Mucosa of descending colon (tissue), 3 donors: ENCODE results near the gene ITFG1. TPM values are rescaled to one million over a fixed set of nuclear protein-coding genes. Genes with fewer than 3 reads are reported as not detected.

Source experiments
- ATAC-seq: fragments of 200-7000 bp; cut with Tn5 transposase; one replicate; pipeline ENCODE4 v1.9.1; 2020; ENCODE audit warnings: mild to moderate bottlenecking, moderate library complexity
- DNase-seq, 3 donors: peaks; one replicate each; pipeline ENCODE4 v3.0.0-alpha.2; 2020
- H3K36me3 ChIP-seq: fragments of 200-600 bp; one replicate; pipeline ENCODE4 v1.8.0; 2021; ENCODE audit warnings: low read depth, mild to moderate bottlenecking
- H3K4me1 ChIP-seq: fragments of 200-600 bp; one replicate; pipeline ENCODE4 v1.8.0; 2021; ENCODE audit warnings: low read depth, mild to moderate bottlenecking
- H3K4me3 ChIP-seq: fragments of 200-600 bp; one replicate; pipeline ENCODE4 v1.8.0; 2021; ENCODE audit warnings: mild to moderate bottlenecking
- H3K9me3 ChIP-seq: fragments of 200-600 bp; one replicate; pipeline ENCODE4 v1.8.0; 2021; ENCODE audit warnings: mild to moderate bottlenecking
- intact Hi-C, 2 donors: fragments of 100-400 bp; cut with DNase I in 1 of 2; cut with micrococcal nuclease in 1 of 2; formaldehyde crosslinking; loops; one replicate each; pipeline versions ENCODE4 v1.11.0 to v1.11.1; 2022; cut with DNase I, micrococcal nuclease
- total RNA-seq, 3 donors: library from RNA; stranded (reverse); fragmentation: NEBNext Ultra II Directional in 2 of 3; extraction: Animal tissue kit (Norgen Biotek cat#: 25700) in 2 of 3; gene quantifications; one replicate each; pipeline versions ENCODE4 v1.2.1 to v1.2.4, GENCODE V29; 2021 to 2023
- TF ChIP-seq, protein P1 (sequence below): fragments of 200-600 bp; IDR thresholded peaks from one replicate; pipeline ENCODE4 v1.8.0; 2022; ENCODE audit warnings: antibody characterized with exemption, mild to moderate bottlenecking
- donor health status: DM: no; HTN: no; CAD: no; lungs with moderate emphysema.
- donor health status: DM: no; HTN: no; CAD: no.
- donor health status: DM: no; HTN: yes; CAD: no.

Gene ITFG1
- total RNA-seq, 3 donors from 2014 or later, result 53.7 to 82.7 (median 73.9) TPM

DNA sequence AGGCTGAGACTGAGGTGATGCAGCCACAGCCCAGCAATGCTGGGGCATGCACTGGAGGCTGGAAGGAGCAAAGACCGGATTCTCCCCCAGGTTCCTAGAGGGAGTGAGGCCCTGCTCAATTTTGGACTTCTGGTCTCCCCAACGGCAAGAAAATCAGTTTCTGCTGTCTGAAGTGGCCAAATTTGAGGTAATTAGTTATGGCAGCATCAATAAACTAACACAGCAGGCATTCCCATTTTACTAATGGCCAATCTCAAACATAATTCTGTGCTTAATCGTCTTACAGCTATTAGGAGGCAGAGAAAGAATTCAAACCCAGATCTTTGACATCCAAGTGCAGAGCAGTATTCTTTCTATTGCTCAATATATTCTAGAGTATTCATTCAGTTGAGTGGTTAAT is 333.3 kb downstream of the ITFG1 start:
- Histone ChIP-seq H3K36me3 (no peaks in the 10 kb centered on the region), H3K9me3 (no peaks in the 10 kb centered on the region), H3K4me1 (no peaks in the 10 kb centered on the region), H3K4me3 (no peak overlapping the region)
- ATAC-seq (no peak), DNase-seq (no peak)
- intact Hi-C loops, result no loop called here
- TF ChIP-seq, protein P1, sequence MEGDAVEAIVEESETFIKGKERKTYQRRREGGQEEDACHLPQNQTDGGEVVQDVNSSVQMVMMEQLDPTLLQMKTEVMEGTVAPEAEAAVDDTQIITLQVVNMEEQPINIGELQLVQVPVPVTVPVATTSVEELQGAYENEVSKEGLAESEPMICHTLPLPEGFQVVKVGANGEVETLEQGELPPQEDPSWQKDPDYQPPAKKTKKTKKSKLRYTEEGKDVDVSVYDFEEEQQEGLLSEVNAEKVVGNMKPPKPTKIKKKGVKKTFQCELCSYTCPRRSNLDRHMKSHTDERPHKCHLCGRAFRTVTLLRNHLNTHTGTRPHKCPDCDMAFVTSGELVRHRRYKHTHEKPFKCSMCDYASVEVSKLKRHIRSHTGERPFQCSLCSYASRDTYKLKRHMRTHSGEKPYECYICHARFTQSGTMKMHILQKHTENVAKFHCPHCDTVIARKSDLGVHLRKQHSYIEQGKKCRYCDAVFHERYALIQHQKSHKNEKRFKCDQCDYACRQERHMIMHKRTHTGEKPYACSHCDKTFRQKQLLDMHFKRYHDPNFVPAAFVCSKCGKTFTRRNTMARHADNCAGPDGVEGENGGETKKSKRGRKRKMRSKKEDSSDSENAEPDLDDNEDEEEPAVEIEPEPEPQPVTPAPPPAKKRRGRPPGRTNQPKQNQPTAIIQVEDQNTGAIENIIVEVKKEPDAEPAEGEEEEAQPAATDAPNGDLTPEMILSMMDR, result no peak

DNA sequence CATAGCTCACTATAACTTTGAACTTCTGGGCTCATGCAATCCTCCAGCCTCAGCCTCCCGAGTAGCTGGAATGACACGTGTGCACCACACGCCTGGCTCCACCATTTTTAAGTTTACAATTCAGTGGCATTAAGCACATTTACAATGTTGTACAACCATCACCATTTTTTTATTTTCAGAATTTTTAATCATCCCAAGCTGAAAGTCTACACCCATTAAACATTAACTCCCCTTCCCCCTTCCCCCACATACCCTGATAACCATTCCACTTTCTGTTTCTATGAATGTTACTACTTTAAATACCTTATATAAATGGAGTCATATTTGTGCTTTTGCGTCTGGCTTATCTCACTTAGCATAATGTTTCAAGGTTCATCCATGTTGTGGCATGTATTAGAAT is 335.1 kb downstream of the ITFG1 start:
- no peak for ATAC-seq
- no peaks in the 10 kb centered on the region for H3K4me1 ChIP-seq
- no peak overlapping the region for H3K4me3 ChIP-seq
- TF ChIP-seq, protein P1, result no peak
- H3K36me3 ChIP-seq, result no peaks in the 10 kb centered on the region
- DNase-seq, result no peak
- no peaks in the 10 kb centered on the region for H3K9me3 ChIP-seq
- intact Hi-C loops, result no loop called here

DNA sequence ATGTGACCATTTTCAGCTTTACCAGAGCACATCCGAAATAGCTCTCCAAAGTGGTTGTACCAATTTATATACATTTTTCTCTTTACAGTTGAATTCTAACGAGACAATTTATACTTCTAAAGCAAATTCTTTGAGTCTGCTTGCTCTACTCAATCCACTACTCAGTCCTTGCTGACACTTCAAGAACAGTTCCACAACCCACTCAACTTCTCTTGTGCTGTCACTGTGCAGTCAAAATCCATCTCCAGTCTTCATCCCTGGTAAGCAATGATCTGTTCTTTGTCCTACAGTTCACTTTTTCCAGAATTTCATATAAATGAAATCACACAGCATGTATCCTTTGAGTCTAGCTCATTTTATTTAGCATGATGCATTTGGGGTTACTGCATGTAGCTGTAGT is 347.7 kb downstream of the ITFG1 start:
- H3K36me3 ChIP-seq, result no peaks in the 10 kb centered on the region
- H3K9me3 ChIP-seq, result no peaks in the 10 kb centered on the region
- TF ChIP-seq, protein P1, result no peak
- intact Hi-C loops, result no loop called here
- H3K4me3 ChIP-seq, result no peak overlapping the region
- no peaks in the 10 kb centered on the region for H3K4me1 ChIP-seq
- no peak for DNase-seq
- no peak for ATAC-seq

DNA sequence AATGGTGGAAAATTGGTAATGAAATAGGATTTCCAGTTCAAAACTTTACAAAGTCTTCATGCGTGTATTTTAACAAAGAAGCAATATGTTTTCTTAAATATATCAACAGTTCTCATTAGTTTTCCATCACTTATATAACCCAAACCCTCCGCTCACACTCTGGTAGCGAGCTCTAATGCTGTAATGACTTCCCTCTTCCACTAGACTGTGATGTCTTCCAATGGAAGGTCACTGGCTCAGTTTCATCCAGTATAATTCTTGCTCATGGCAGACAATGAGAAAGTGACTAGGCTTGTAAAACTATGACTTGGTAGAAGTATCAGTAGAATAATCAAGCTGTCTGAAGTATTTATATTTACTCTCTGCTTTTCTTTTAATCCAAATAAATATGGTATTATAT is 349.9 kb downstream of the ITFG1 start:
- Histone ChIP-seq H3K36me3 (no peaks in the 10 kb centered on the region), H3K4me3 (no peak overlapping the region), H3K4me1 (no peaks in the 10 kb centered on the region), H3K9me3 (no peaks in the 10 kb centered on the region)
- no peak for ATAC-seq
- intact Hi-C loops, result no loop called here
- DNase-seq, result no peak
- TF ChIP-seq, protein P1, result no peak

DNA sequence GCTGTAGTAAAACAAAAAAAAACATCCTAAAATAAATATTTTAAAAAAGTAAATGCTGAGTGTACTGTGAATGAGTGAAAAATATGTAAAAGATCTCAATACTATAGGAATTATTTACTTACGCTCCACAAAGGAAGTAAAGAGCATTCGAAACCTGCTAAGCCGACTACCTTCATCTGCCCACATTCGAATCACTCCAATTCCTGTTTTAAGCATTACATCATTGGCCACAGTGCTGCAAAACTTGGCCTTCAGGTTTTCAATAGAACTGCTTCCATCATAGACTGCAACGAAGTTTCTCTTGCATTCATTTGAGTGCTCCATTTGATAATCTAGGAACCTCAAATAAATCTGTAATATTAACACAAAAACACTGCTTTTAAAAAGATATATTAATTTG is 351.5 kb downstream of the ITFG1 start:
- ATAC-seq (no peak), DNase-seq (no peak)
- H3K4me1 ChIP-seq, result no peaks in the 10 kb centered on the region
- intact Hi-C loops, result no loop called here
- H3K4me3 ChIP-seq, result no peak overlapping the region
- no peaks in the 10 kb centered on the region for H3K36me3 ChIP-seq
- TF ChIP-seq, protein P1, result no peak
- no peaks in the 10 kb centered on the region for H3K9me3 ChIP-seq

Other genes starting within 250 kb of the ITFG1 start
- 100 to 1,000 TPM in 1 of 3 donors, 10 to 100 TPM in 2; 67.8 to 101 (median 81.4) TPM for gene PHKB, start 268 bp upstream of the ITFG1 start, total RNA-seq